ENCODE results near the gene SMIM10L2A.
"Not testable (repeated sequence)": the region's sequence is repeated elsewhere in the genome, so short reads cannot be mapped to it uniquely, and the experiment has no call there.

The SMIM10L2A gene

DNA sequence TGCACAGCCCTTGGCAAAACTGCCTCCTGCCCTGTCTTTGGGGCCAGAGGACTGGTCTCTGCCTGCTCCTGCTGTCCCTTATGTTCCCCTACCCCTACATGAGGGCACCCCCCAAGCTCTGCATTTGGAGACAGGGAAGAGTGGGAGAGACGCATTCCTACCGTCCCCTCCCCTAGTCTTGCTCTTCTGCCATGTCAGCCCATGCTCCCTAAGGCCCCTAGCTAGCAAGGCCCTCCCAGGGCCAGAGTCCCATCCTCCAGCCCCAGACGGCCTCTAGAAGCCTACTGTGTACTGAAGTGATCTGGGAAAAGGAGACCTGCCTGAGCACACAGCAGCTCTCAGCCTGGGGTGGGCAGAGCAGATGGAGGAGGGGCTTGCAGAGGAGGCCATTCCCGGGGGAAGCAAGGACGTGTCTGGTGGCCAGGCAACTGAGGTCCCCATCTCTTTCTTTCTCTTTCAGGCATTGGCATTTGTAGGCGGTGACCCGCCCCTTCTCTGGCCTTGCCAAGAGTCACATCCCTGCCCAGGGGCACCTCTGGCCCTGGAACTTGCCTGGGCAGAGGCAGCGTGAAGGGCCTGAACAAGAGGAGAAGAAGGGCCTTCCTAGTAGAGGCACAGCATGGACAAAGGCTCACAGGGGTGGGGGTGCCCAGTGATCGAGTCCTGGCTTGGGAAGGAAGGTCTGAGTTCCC is 1.6 kb downstream of the SMIM10L2A start:
- DNase-seq (ENCODE audit: low spot score): not testable (repeated sequence)

GRCh38 chrX:135424469-135424868 is 2.7 kb downstream of the SMIM10L2A start:
- no peak for DNase-seq (ENCODE audit: low spot score)

DNA sequence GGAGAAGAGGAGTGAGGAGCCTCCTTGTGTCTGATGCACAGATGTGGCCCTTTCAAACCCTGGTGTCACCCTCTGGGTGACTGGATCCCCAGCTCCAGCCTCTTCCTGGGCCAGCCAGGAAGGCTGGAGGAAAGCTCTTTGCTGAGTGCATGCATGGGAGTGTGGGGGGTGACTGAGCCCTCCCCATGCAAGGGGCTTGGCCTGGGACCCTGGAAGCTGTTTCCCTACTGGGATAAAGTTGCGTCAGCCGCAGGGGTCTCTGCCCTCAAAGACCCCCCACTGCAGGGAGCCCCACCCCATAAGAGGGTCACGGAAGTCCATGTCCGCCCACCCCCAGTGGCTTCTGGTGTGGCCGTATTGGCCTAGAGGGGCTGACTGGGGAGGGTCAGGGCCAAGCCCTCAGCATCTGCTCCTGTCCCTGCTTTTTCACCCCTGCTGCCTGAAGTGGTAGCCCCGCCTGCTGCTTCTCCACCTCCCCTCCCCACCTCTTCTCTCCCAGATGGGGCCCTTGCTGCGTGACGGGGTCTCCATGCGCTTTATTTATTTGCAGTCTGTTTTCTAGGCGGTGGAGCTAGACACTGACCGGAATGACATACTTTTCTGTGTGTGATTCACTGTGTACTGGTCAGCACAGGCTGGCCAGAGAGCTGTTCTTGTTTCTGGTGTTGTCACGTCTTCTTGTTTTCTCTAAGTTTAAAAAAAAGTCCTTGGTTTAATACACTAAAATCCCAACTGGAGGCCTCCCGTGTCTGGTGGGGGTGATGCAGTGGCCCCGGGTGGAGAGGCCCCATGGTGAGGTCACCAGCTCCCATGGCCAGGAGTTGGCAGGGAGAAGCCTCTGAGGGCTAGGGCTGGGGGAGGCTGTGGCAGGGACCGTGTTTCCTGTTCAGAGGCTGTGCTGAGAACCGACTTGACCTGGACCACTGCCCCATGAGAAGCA is 3.6 kb downstream of the SMIM10L2A start:
- no peak for DNase-seq (ENCODE audit: low spot score)

- no peak for DNase-seq (ENCODE audit: low spot score)
Observed at GRCh38 chrX:135429429-135429828, 7.7 kb downstream of the SMIM10L2A start.

DNA sequence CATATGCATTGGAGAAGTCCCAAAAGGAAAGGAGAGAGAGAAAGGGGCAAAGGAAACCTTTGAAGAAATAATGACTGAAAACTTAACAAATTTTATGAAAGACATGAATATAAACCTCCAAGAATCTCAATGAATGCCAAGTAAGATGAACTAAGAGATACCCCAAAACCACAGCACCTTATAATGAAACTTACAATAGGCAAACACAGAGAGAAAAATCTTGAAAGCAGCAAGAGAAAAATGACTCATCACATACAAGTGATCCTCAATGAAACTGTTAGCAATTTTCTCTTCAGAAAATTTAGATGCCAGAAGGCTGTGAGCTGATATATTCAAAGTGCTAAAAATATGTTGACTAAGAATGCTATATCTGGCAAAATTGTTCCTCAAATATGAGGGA is 10.1 kb downstream of the SMIM10L2A start:
- DNase-seq (ENCODE audit: low spot score): no peak

GRCh38 chrX:135432453-135432852 is 10.7 kb downstream of the SMIM10L2A start:
- no peak for DNase-seq (ENCODE audit: low spot score)

DNA sequence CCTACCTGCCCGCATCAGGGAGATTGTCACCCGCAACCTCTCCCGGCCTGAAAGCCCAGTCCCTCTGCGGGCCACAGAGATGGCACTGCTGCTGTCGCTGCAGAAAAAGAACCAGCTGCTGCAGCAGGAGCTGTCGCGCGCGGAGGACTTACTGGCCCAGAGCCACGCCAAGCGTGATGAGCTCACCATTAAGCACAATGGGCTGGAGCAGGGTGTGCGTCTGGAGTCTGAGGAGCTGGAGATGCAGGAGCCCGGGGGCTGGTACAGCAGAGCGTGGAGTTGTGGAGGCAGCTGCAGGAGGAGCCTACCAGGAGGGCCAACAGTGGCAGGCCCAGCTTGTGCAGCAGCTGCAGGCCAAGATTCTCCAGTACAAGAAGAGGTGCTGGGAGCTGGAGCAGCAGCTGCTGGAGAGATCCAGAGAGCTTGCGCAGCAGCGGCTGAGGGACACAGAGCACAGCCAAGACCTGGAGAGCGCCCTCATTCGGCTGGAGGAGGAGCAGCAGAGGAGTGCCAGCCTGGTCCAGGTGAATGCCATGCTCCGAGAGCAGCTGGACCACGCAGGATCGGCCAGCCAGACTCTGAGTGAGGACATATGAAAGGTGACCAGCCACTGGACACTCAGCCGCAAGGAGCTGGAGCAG is 11.3 kb downstream of the SMIM10L2A start:
- no peak for DNase-seq (ENCODE audit: low spot score)

DNA sequence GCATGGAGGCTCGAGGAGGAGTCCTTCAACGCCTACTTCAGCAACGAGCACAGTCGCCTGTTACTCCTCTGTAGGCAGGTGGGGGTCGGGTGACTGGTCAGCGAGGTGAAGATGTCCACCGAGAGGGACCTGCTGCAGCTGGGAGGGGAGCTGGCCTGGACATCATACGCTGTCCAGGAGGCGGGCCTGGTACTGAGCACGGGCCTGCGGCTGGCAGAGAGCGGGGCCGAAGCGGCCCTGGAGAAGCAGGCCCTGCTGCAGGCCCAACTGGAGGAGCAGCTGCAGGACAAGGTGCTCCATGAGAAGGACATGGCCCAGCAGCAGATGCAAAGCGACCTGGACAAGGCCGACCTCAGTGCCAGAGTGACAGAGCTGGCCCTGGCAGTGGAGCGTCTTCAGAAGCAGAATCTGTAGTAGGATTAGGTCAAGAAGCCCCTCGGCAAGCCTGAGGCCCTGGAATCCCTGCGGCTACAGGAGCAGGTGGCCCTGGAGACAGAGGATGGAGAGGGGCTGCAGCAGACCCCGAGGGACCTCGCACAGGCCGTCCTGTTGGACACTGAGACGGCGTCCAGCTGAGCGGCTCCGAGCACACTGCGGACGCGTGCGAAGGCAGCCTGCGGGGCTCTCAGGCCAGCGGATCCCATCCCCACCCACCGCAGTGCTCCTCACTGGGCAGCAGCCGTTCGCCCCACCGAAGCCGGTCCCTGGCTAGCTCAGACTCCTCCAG is 11.9 kb downstream of the SMIM10L2A start:
- DNase-seq (ENCODE audit: low spot score): no peak

DNA sequence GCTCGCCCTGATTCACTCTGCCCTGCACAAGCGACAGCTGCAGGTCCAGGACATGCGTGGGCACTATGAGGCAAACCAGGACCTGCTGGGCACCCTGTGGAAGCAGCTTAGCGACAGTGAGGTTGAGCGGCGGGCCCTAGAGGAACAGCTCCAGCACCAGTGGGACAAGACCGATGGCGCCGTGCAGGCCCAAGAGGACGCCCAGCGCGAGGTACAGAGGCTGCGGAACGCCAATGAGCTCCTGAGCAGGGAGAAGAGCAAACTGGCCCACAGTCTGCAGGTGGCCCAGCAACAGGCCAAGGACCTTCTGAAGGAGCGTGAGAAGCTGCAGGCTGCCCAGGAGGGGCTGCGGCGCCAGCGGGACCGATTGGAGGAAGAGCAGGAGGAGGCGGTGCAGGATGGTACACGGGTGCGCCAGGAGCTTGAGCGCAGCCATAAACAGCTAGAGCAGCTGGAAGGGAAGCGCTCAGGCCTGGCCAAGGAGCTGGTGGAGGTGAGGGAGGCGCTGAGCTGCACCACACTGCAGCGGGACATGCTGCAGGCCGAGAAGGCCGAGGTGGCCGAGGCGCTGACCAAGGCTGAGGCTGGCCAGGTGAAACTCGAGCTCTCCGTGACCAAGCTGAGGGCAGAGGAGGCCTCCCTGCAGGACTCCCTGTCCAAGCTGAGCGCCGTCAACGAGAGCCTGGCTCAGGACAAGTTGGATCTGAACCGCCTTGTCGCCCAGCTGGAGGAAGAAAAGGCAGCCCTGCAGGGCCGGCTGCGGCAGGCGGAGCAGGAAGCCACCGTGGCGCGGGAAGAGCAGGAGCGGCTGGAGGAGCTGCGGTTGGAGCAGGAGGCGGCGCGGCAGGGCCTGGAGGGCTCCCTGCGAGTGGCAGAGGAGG is 12.8 kb downstream of the SMIM10L2A start:
- no peak for DNase-seq (ENCODE audit: low spot score)

DNA sequence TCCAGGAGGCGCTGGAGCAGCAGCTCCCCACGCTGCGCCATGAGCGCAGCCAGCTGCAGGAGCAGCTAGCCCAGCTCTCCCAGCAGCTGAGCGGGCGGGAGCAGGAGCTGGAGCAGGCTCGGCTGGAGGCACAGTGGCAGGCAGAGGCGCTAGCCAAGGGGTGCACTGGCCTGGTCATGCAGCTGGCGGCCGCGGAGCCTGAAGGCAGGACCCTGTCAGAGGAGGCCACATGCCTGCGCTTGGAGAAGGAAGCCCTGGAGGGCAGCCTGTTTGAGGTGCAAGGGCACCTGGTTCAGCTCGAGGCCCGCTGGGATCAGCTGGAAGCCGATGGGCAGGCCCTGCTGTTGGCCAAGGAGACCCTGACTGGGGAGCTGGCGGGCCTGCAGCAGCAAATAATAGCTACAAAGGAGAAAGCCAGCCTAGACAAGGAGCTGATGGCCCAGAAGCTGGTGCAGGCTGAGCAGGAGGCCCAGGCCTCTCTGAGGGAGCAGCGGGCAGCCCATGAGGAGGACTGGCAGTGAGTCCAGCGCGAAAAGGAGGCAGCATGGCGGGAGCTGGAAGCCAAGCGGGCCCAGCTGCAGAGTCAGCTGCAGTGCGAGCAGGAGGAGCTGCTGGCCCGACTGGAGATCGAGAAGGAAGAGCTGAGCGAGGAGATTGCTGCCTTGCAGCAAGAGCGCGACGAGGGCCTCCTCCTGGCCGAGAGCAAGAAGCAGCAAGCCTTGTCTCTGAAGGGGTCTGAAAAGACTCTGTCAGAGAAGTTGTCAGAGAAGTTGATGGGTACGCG is 13.6 kb downstream of the SMIM10L2A start:
- no peak for DNase-seq (ENCODE audit: low spot score)

DNA sequence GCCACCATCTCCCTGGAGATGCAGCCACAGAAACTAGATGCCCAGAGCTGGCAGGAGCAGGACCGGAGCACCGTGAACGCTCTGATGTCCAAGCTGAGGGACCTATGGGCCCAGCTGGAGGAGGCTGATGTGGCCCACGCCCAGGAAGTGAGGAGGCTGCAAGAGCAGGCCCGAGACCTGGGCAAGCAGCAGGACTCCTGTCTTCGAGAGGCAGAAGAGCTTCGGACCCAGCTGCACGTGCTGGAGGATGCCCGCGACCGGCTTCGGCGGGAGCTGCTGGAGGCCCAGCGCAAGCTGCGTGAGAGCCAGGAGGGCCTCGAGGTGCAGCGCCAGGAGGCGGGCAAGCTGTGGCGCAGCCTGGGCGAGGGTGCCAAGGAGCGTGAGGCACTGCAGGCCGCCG is 14.2 kb downstream of the SMIM10L2A start:
- no peak for DNase-seq (ENCODE audit: low spot score)

- DNase-seq (ENCODE audit: low spot score): no peak
Observed at GRCh38 chrX:135436456-135436855, 14.7 kb downstream of the SMIM10L2A start.

- no peak for DNase-seq (ENCODE audit: low spot score)
Observed at GRCh38 chrX:135436966-135437866, 15.5 kb downstream of the SMIM10L2A start.

DNA sequence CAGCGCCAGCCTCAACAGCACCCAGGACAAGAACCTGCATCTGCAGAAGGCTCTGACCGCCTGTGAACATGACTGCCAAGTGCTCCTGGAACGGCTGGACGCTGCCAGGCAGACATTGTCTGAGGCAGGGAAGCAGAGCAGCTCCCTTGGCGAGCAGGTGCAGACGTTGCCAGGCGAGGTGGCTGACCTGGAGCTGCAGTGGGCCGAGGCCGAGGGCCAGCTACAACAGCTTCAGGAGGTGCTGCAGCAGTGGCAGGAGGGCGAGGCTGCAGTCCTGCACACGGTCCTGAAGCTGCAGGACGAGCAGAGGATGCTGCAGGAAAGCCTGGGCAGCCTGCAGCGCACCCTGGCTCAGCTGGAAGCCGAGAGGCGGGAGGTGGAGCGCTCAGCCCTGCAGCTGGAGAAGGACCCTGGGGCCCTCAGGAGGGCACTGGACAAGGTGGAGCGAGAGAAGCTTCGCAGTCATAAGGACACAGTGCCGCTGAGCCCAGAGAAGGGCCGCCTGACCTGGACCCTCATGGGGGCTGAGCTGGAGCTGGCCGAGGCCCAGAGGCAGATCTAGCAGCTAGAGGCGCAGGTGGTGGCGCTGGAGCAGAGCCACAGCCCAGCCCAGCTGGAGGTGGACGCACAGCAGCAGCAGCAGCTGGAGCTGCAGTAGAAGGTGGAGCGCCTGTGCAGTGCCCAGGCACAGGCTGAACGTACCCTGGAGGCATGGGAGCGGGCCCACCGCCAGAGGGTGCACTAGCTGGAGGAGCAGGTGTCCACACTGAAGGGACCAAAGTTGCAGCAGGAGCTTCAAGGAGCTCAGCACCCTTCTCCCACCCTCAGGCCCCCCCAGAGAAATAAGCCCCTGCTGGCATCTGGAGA is 16.4 kb downstream of the SMIM10L2A start:
- DNase-seq (ENCODE audit: low spot score): no peak

GRCh38 chrX:135438734-135439043 is 16.9 kb downstream of the SMIM10L2A start:
- no peak for DNase-seq (ENCODE audit: low spot score)

DNA sequence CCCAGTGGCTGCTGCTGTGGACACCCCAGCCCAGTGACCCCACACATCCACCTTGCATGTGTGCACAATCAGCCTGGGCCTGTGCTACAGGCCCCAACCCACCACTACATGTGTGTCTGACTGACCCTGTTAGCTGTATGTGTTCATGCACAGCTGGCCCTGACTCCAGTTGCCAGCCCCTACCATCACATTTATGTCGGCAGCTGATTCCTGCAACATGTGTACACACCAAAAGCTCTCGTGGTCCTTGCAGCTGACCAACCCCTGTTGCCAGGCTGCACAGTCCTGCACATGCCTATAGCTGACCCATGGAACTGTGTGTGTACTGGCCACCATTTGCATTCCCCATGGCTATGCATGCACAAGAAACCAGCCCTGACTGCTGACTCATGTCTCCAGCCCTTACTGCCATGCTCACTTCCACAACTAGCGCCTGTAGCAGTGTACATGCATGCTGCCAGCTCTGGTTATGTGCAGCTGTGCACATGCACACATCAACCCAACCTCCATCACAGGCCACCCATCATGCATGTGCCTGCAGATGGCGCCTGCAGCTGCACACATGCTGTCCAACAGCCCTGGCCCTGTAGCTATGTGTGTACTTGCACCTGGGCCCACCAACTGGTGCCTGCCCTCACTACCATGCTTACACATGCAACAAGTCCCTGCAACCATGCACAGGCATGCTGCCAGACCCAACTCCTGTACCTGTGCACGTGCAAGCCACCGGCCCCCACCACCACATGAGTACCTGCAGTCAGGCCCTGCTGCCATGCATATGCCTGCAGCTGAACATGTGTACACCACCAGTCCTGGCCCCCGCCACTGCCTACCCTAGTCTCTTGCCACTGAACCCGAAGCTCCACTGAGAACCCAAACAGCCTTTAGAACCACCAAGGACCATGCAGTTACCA is 28.1 kb downstream of the SMIM10L2A start:
- no peak for DNase-seq (ENCODE audit: low spot score)

DNA sequence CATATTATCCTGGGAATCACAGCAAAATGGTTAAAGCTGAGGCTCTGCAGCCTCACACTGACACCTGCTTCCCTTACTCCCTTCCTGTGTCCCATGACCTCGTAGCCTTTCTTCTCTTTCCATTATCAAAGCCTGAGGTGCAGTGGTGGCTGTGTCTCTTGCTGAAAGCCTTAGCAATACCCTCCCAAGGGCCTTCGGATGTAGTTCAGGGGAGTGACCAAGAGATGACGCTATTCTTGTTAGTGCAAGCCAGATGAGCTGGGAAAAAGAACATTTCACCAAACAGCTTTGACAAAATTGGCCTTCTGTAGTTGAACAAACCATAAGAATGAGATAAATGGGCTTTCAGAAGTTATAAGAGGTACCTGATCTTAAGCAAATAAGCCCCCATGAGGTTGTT is 31.6 kb downstream of the SMIM10L2A start:
- DNase-seq (ENCODE audit: low spot score): no peak

Data from AG08396 (cell line).